ENCODE data around the gene CXCL1.

CXCL1 gene

GRCh38 chr4:73852771-73853170 lies 16.4 kb upstream of the CXCL1 start:
- DNase-seq (ENCODE audit: low spot score), result no peak

- DNase-seq (ENCODE audit: low spot score), result no peak
These were observed 15.9 kb upstream of the CXCL1 start, which contains the start of gene PF4V1 for GRCh38 chr4:73853246-73853704. TSS of gene PF4V1 (plus strand) at chr4:73853296. CDS start at chr4:73853363, 67 bp downstream.

- no peak for DNase-seq (ENCODE audit: low spot score)
These were observed 15.3 kb upstream of the CXCL1 start for GRCh38 chr4:73853718-73854473.

GRCh38 chr4:73855406-73855805 lies 13.8 kb upstream of the CXCL1 start:
- no peak for DNase-seq (ENCODE audit: low spot score)

GRCh38 chr4:73856518-73856917 lies 12.7 kb upstream of the CXCL1 start:
- no peak for DNase-seq (ENCODE audit: low spot score)

- no peak for DNase-seq (ENCODE audit: low spot score)
These were observed 9.5 kb upstream of the CXCL1 start for GRCh38 chr4:73859614-73860088.

GRCh38 chr4:73860181-73860580 lies 9.0 kb upstream of the CXCL1 start:
- DNase-seq (ENCODE audit: low spot score), result no peak

GRCh38 chr4:73860917-73861316 lies 8.3 kb upstream of the CXCL1 start:
- no peak for DNase-seq (ENCODE audit: low spot score)

- DNase-seq (ENCODE audit: low spot score), result no peak
These were observed 6.9 kb upstream of the CXCL1 start for GRCh38 chr4:73862322-73862721.

- no peak for DNase-seq (ENCODE audit: low spot score)
These were observed 4.8 kb upstream of the CXCL1 start for GRCh38 chr4:73864365-73864764.

GRCh38 chr4:73864961-73865360 lies 4.2 kb upstream of the CXCL1 start:
- no peak for DNase-seq (ENCODE audit: low spot score)

- no peak for DNase-seq (ENCODE audit: low spot score)
These were observed 3.6 kb upstream of the CXCL1 start for GRCh38 chr4:73865431-73866096.

- DNase-seq (ENCODE audit: low spot score), result no peak
These were observed 2.9 kb upstream of the CXCL1 start for GRCh38 chr4:73866246-73866645.

- no peak for DNase-seq (ENCODE audit: low spot score)
These were observed 1.4 kb upstream of the CXCL1 start for GRCh38 chr4:73867783-73868182.

- DNase-seq (ENCODE audit: low spot score), result no peak
These were observed 725 bp upstream of the CXCL1 start for GRCh38 chr4:73868206-73869129.

- DNase-seq (ENCODE audit: low spot score), result no peak
These were observed 1.1 kb downstream of the CXCL1 start for GRCh38 chr4:73870260-73870659.

- no peak for DNase-seq (ENCODE audit: low spot score)
These were observed 1.6 kb downstream of the CXCL1 start for GRCh38 chr4:73870768-73871167.

- no peak for DNase-seq (ENCODE audit: low spot score)
These were observed 2.5 kb downstream of the CXCL1 start for GRCh38 chr4:73871511-73872310.

- no peak for DNase-seq (ENCODE audit: low spot score)
These were observed 3.3 kb downstream of the CXCL1 start for GRCh38 chr4:73872316-73873108.

GRCh38 chr4:73874386-73874785 lies 5.2 kb downstream of the CXCL1 start:
- DNase-seq (ENCODE audit: low spot score), result no peak

GRCh38 chr4:73875401-73875800 lies 6.2 kb downstream of the CXCL1 start:
- DNase-seq (ENCODE audit: low spot score), result no peak
